ENCODE data around the gene SORCS2. TPM values are rescaled to one million over a fixed set of nuclear protein-coding genes. Genes with fewer than 3 reads are reported as not detected.

SORCS2 gene
- total RNA-seq, 4 donors from 2014 or later = 2.0 to 7.4 (median 3.6) TPM

GRCh38 chr4:7581477-7581876, 389.1 kb downstream of the SORCS2 start:
- H3K9me3 ChIP-seq = peaks cover 0 to 40% (median 0%) of the 10 kb centered on the region in 3 donors
- H3K4me3 ChIP-seq = no peak overlapping the region
- H3K36me3 ChIP-seq = peaks cover 0 to 7% of the 10 kb centered on the region in 2 donors
- 47 to 60% methylated on average over 1 to 6 of the region's 8 CpGs for WGBS, 2 donors (ENCODE audit: low coverage in 1 of 2)
- no peaks in the 10 kb centered on the region for H3K4me1 ChIP-seq
- no peak overlapping the region for H3K27ac ChIP-seq
- H3K27me3 ChIP-seq = no peaks in the 10 kb centered on the region
- TF ChIP-seq CTCF (IDR thresholded peaks at IDR 0.05) (no peak), POLR2AphosphoS5 (IDR thresholded peaks at IDR 0.05) (no peak), EP300 (IDR thresholded peaks at IDR 0.05) (no peak), POLR2A (IDR thresholded peaks at IDR 0.05) (no peak)
- ATAC-seq = no peak

GRCh38 chr4:7582313-7583097, 390.2 kb downstream of the SORCS2 start:
- Histone ChIP-seq H3K36me3 (no peaks in the 10 kb centered on the region), H3K9me3 (peaks cover 0 to 30% (median 0%) of the 10 kb centered on the region in 3 donors), H3K27me3 (no peaks in the 10 kb centered on the region), H3K4me1 (no peaks in the 10 kb centered on the region), H3K27ac (no peak overlapping the region), H3K4me3 (no peak overlapping the region)
- no peak for ATAC-seq
- 85 to 96% methylated on average over 10 to 15 of the region's 16 CpGs for WGBS, 2 donors (ENCODE audit: low coverage in 1 of 2)
- TF ChIP-seq POLR2A (IDR thresholded peaks at IDR 0.05) (no peak), EP300 (IDR thresholded peaks at IDR 0.05) (no peak), POLR2AphosphoS5 (IDR thresholded peaks at IDR 0.05) (no peak), CTCF (IDR thresholded peaks at IDR 0.05) (no peak)

- H3K9me3 ChIP-seq = peaks cover 0 to 14% (median 0%) of the 10 kb centered on the region in 3 donors
- no peaks in the 10 kb centered on the region for H3K27me3 ChIP-seq
- no peaks in the 10 kb centered on the region for H3K4me1 ChIP-seq
- no peak for ATAC-seq
- H3K36me3 ChIP-seq = no peaks in the 10 kb centered on the region
- H3K27ac ChIP-seq = no peak overlapping the region
- TF ChIP-seq POLR2AphosphoS5 (IDR thresholded peaks at IDR 0.05) (no peak), CTCF (IDR thresholded peaks at IDR 0.05) (no peak), EP300 (IDR thresholded peaks at IDR 0.05) (no peak), POLR2A (IDR thresholded peaks at IDR 0.05) (no peak)
- H3K4me3 ChIP-seq = no peak overlapping the region
- WGBS, 2 donors (ENCODE audit: low coverage in 1 of 2) = 69 to 86% methylated on average over 1 of the region's 1 CpG
These were observed 391.8 kb downstream of the SORCS2 start for GRCh38 chr4:7584098-7584497.

GRCh38 chr4:7584606-7585159, 392.3 kb downstream of the SORCS2 start:
- Histone ChIP-seq H3K36me3 (no peaks in the 10 kb centered on the region), H3K27ac (no peak overlapping the region), H3K27me3 (no peaks in the 10 kb centered on the region), H3K4me3 (no peak overlapping the region), H3K9me3 (peaks cover 0 to 8% (median 0%) of the 10 kb centered on the region in 3 donors), H3K4me1 (no peaks in the 10 kb centered on the region)
- no peak for TF ChIP-seq EP300 (IDR thresholded peaks at IDR 0.05)
- no peak for TF ChIP-seq POLR2A (IDR thresholded peaks at IDR 0.05)
- no peak for TF ChIP-seq POLR2AphosphoS5 (IDR thresholded peaks at IDR 0.05)
- no peak for TF ChIP-seq CTCF (IDR thresholded peaks at IDR 0.05)
- 60 to 86% methylated on average over 5 of the region's 9 CpGs for WGBS, 2 donors (ENCODE audit: low coverage in 1 of 2)
- ATAC-seq = no peak

GRCh38 chr4:7585768-7586167, 393.4 kb downstream of the SORCS2 start:
- no peak for ATAC-seq
- no peak for TF ChIP-seq POLR2AphosphoS5 (IDR thresholded peaks at IDR 0.05)
- TF ChIP-seq POLR2A (IDR thresholded peaks at IDR 0.05) = no peak
- no peak for TF ChIP-seq EP300 (IDR thresholded peaks at IDR 0.05)
- TF ChIP-seq CTCF (IDR thresholded peaks at IDR 0.05) = no peak
- no peaks in the 10 kb centered on the region for H3K27me3 ChIP-seq
- no peak overlapping the region for H3K4me3 ChIP-seq
- 48 to 55% methylated on average over 2 of the region's 3 CpGs for WGBS, 2 donors (ENCODE audit: low coverage in 1 of 2)
- no peaks in the 10 kb centered on the region for H3K4me1 ChIP-seq
- H3K27ac ChIP-seq = no peak overlapping the region
- no peaks in the 10 kb centered on the region for H3K36me3 ChIP-seq
- peaks cover 0 to 3% (median 0%) of the 10 kb centered on the region in 3 donors for H3K9me3 ChIP-seq
